DND-41 (cell line): ENCODE data around the gene DENND2A.
"Not testable (repeated sequence)": the region's sequence is repeated elsewhere in the genome, so short reads cannot be mapped to it uniquely, and the experiment has no call there.

ENCODE experiments used
- ATAC-seq: fragments of 200-7000 bp; cut with Tn5 transposase; 3 replicates; pipeline ENCODE4 v1.9.1; 2021; ENCODE audit warnings: low read depth; ENCODE audit not compliant: insufficient read depth
- DNase-seq: peaks from one replicate; pipeline ENCODE4 v3.0.0-alpha.2; 2020
- H2AFZ ChIP-seq: 2 replicates; pipeline ENCODE4 v1.6.0; 2012; ENCODE audit warnings: low read depth, low read length
- H3K27ac ChIP-seq: 2 replicates; pipeline ENCODE4 v1.5.1; 2012; ENCODE audit warnings: low read length, inconsistent platforms
- H3K27me3 ChIP-seq: fragments of 200-600 bp; sonication (generic); 2 replicates; pipeline ENCODE4 v1.6.0; 2012; ENCODE audit warnings: low read length, mild to moderate bottlenecking, inconsistent platforms; ENCODE audit not compliant: insufficient read depth, poor library complexity
- H3K36me3 ChIP-seq: 2 replicates; pipeline ENCODE4 v1.5.1; 2012; ENCODE audit warnings: low read length, inconsistent platforms; ENCODE audit not compliant: insufficient read depth
- H3K4me1 ChIP-seq: 2 replicates; pipeline ENCODE4 v1.5.1; 2012; ENCODE audit warnings: mild to moderate bottlenecking, low read length; ENCODE audit not compliant: insufficient read depth
- H3K4me2 ChIP-seq: 2 replicates; pipeline ENCODE4 v1.6.0; 2012; ENCODE audit warnings: mild to moderate bottlenecking, moderate library complexity, low read length, inconsistent platforms; ENCODE audit not compliant: insufficient read depth
- H3K4me3 ChIP-seq, 2 experiments: fragments of 200-600 bp in 1 of 2; shearing (Covaris generic) in 1 of 2; 2 replicates each; pipeline ENCODE4 v1.5.1; 2012 to 2016; ENCODE audit warnings: inconsistent platforms in 2 of 2, low read length in 2 of 2, mild to moderate bottlenecking in 2 of 2, low read depth in 1 of 2, moderate library complexity in 1 of 2
- H3K79me2 ChIP-seq: 2 replicates; pipeline ENCODE4 v1.6.0; 2012; ENCODE audit warnings: low read length, inconsistent platforms; ENCODE audit not compliant: insufficient read depth
- H3K9ac ChIP-seq: 2 replicates; pipeline ENCODE4 v1.6.0; 2012; ENCODE audit warnings: low read depth, mild to moderate bottlenecking, inconsistent platforms, low read length, moderate library complexity
- H3K9me3 ChIP-seq: 2 replicates; pipeline ENCODE4 v1.5.1; 2012; ENCODE audit warnings: low read length, moderate library complexity, mild to moderate bottlenecking, inconsistent platforms; ENCODE audit not compliant: insufficient read depth, severe bottlenecking
- H4K20me1 ChIP-seq: 2 replicates; pipeline ENCODE4 v1.6.0; 2012; ENCODE audit warnings: low read length; ENCODE audit not compliant: insufficient read depth
- CTCF ChIP-seq: IDR thresholded peaks from 2 replicates; pipeline ENCODE4 v1.5.1; 2012; ENCODE audit warnings: borderline replicate concordance, low read length, moderate library complexity, mild to moderate bottlenecking; ENCODE audit not compliant: poor library complexity, severe bottlenecking; ENCODE audit errors: extremely low read depth
- EZH2 ChIP-seq: IDR thresholded peaks from 3 replicates; pipeline ENCODE4 v1.6.1; 2012; ENCODE audit warnings: borderline replicate concordance, low read depth, mild to moderate bottlenecking, moderate library complexity, low read length, inconsistent platforms; ENCODE audit not compliant: severe bottlenecking

The DENND2A gene

GRCh38 chr7:140625908-140626868, 14.4 kb downstream of the DENND2A start:
- no peaks in the 10 kb centered on the region for H4K20me1 ChIP-seq
- no peak overlapping the region for H3K9ac ChIP-seq
- no peaks in the 10 kb centered on the region for H3K79me2 ChIP-seq
- no peak overlapping the region for H3K4me2 ChIP-seq
- H2AFZ ChIP-seq: no peak overlapping the region
- no peak overlapping the region for H3K4me3 ChIP-seq
- DNase-seq (no peak), ATAC-seq (no peak)
- no peaks in the 10 kb centered on the region for H3K9me3 ChIP-seq
- TF ChIP-seq CTCF (no peak), EZH2 (no peak)
- H3K27me3 ChIP-seq: peaks cover 6% of the 10 kb centered on the region
- no peak overlapping the region for H3K27ac ChIP-seq
- H3K36me3 ChIP-seq: no peaks in the 10 kb centered on the region
- no peaks in the 10 kb centered on the region for H3K4me1 ChIP-seq

- H2AFZ ChIP-seq, H3K9me3 ChIP-seq, H4K20me1 ChIP-seq, H3K4me2 ChIP-seq, H3K9ac ChIP-seq, H3K27me3 ChIP-seq, H3K27ac ChIP-seq, H3K4me3 ChIP-seq, H3K79me2 ChIP-seq, H3K4me1 ChIP-seq, ATAC-seq, DNase-seq, H3K36me3 ChIP-seq: not testable (repeated sequence)
Observed at GRCh38 chr7:140625192-140625558, 15.4 kb downstream of the DENND2A start.

- H3K27me3 ChIP-seq: peaks cover 6% of the 10 kb centered on the region
- H3K4me2 ChIP-seq: no peak overlapping the region
- TF ChIP-seq EZH2 (no peak), CTCF (no peak)
- H3K9ac ChIP-seq: no peak overlapping the region
- H3K4me3 ChIP-seq: no peak overlapping the region
- no peak overlapping the region for H2AFZ ChIP-seq
- H3K79me2 ChIP-seq: no peaks in the 10 kb centered on the region
- ATAC-seq (no peak), DNase-seq (no peak)
- H3K27ac ChIP-seq: no peak overlapping the region
- H3K9me3 ChIP-seq: no peaks in the 10 kb centered on the region
- H3K4me1 ChIP-seq: no peaks in the 10 kb centered on the region
- no peaks in the 10 kb centered on the region for H4K20me1 ChIP-seq
- no peaks in the 10 kb centered on the region for H3K36me3 ChIP-seq
Observed at GRCh38 chr7:140624392-140625191, 16.0 kb downstream of the DENND2A start.

GRCh38 chr7:140623980-140624379, 16.6 kb downstream of the DENND2A start:
- Histone ChIP-seq H3K9me3 (no peaks in the 10 kb centered on the region), H3K9ac (no peak overlapping the region), H3K4me2 (no peak overlapping the region), H3K4me3 (no peak overlapping the region), H3K36me3 (no peaks in the 10 kb centered on the region), H2AFZ (no peak overlapping the region), H3K79me2 (no peaks in the 10 kb centered on the region), H4K20me1 (no peaks in the 10 kb centered on the region), H3K4me1 (no peaks in the 10 kb centered on the region), H3K27ac (no peak overlapping the region), H3K27me3 (peaks cover 6% of the 10 kb centered on the region)
- TF ChIP-seq CTCF: no peak
- no peak for TF ChIP-seq EZH2
- ATAC-seq: no peak
- DNase-seq: no peak
